ENCODE measurements around the gene PKMYT1.

GRCh38 chr16:2936436-2937011 lies 43.7 kb downstream of the PKMYT1 start:
- no peak for TF ChIP-seq EZH2 (IDR thresholded peaks at IDR 0.05; ENCODE audit: borderline replicate concordance, insufficient read depth, low read length, poor library complexity, severe bottlenecking)
- no peak for TF ChIP-seq TAF1 (IDR thresholded peaks at IDR 0.05; ENCODE audit: low read depth)
- TF ChIP-seq CTCF (IDR thresholded peaks at IDR 0.05; ENCODE audit: poor library complexity, severe bottlenecking), result no peak
